NCI-H2107 (cell line): ENCODE results near the gene RFX2.

Experiments
- DNase-seq: peaks from one replicate; lab custom pipeline; 2025; lab: John Stamatoyannopoulos, UW

RFX2 gene

DNA sequence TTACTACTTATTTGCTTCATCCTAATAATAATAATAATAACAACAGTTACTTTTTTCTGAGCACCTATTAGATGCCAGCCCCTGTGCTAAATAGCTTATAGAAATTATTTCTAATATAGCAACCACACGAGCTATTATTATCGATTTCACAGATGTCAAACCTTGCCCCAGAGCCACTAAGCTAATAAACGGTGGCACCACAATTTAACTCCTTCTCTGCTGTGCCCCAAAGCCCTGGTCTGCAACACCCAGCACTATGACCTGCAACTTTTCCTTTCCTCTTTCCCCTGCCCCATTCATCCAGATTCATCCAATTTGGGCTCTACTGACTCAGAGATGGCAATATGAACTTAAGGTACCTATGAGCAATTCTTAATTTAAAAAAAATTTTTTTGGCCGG, 6.4 kb downstream of the RFX2 start:
- DNase-seq = no peak

DNA sequence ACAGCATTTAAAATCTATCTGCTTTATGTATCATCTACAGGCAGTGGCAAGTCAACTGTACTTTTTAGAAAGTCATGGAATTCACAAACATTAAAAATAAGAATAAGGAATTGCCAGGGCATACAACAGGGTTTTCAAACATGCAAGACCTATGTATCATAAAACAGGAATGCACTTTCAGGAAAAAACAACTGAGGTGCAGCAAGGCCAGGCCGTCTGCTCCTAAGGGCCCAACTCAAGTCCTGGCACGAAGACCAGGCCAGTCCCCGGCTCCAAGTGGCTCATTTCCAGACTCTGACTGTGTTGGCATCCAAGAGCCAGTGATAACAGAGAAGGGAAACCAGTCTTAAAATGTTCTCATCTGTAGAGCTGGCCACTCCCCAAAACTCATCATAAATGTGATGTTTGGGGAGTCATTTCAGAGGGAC, 7.1 kb downstream of the RFX2 start:
- no peak for DNase-seq

DNA sequence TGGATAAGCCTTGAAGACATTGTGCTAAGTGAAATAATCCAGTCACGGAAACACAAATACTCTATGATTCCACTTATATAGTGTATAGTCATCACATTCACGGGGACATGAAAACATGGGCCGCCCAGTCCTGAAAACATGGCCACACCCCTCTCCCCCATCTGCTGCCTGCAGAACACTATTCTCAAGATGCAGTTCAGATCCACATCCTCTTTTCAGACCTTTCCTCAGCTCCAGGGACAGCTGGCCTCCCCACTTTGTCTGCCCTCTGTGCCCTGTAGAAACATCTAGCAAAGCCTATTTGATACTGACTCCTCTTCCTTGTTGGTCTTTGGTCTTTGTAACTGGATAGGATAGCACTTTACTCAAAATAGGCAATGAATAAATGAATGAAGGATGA, 8.3 kb downstream of the RFX2 start:
- no peak for DNase-seq

DNA sequence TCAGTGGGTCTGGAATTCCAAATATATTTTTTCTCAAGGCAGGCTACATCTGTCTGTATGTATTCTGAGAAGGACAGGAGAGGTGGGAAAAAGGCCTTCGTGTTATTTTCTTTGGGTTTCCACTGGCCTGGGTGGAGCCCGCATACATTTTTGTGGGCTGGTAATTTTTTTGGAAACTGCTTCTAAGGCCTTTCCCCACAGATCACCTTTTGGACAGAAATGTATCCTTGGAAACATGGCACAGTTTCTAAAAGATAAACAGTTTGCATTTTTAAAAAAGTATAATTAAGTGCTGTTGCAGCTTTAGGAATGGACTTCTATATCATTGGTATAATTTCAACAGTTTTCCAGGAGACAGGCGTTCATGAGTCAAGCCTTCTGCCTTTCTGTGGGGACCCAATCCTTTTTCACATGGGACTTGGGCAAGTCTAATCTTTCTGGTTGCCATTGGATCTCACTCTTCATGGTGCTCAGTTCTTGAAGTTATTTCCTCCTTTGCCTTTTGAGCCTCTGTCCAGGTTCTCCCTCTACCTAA, 8.9 kb downstream of the RFX2 start:
- DNase-seq = no peak

DNA sequence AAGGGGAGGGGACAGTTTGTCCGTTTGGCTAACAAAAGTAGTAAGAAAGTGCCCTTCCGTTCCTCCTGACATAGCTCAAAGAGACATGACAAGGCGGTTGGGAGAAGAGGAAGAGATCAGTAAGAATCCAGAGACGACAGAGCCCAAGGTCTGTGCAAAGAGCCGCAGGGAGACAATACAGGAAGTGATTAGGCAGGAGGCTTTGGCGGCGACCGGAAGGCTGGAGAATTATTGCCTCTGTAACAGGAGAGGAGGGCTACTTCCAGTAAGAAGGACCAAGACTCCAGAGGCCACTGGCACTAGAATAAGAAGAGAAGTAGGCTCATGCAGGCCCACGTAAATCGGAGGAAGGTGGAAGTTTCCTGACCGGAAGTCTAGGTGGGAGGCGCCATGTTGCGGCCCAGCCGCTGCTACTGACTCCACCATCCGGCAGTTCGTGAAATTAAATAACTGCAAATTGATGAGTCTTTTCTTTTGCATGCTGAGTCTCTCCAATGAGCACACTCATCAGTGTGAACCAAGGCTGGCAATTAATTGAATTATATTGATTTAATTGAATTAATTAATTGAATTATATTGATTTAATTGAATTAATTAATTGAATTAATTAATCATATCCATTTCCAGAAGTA, 9.9 kb downstream of the RFX2 start:
- DNase-seq = no peak

DNA sequence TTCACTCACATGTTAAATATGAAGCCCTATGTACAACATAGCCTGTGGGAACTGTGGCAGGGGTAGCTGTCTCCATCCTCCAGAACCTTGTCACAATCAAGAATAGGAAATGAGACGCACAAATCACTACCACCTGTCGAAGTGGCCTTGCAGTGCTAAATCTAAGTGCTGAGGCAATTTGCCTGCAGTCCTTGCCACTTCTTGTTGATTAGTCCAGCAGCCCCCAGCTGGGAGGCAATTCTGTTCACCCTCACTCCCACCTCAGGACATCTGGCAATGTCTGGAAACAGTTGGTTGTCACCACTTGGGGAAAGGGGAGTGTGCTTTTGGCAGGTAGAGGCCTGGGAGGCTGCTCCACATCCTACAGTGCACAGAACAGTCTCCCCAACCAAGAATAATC, 10.7 kb downstream of the RFX2 start:
- DNase-seq = no peak

DNA sequence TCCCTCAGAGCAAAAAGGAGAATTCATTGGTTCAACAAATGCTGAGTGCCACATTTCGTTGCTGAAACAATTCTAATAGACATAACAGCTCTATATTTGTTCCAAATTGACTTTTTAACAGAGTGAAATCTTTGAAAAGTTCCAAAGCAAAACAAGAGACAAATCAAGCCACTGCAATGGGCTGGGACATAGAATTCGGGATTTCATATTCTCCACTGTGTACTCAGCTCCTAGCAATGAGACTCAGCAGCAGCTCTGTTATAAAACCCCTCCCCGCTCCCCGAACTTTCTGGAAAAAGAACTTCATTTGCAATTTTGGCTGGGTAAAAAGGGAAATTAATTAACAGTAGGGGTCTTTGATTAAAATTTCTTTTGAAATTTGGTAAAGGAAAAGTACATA, 11.3 kb downstream of the RFX2 start:
- no peak for DNase-seq

DNA sequence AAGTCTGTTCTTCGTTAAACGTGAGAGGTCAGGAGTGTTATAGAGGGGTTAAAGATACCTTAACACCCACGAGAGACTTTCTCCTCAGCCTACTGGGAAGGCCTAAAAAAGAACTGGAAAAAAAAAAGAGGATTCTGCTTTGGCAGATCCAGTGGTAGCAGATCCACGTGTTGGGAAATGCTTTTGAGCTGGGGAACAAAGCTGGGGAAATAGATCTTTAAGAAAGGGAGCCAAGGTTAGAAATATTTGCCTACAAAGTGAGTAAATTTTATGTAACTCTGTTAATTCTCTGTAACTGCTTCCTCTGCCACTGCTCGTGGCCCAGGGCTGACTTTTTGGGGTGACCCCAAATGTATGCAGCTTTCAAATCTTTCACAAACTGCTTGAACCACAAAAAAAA, 11.7 kb downstream of the RFX2 start:
- no peak for DNase-seq

DNA sequence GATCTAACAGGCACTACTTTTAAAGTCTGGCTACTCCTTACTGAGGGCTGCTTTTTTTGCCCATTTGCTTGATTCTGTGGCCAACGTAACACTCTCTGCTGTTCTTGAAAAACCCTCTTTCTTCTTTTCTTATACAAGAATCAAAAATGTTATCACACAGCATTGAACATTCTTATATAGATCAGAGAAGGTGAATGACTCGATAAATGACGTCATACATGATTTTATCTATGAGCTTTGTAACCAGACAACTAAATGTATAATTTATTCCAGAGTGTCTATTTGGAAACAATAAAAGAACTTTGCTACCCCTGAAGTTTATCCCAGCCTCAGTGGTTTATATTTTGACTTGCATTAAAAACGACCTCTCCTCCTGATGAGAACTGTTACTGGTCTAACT, 12.4 kb downstream of the RFX2 start:
- DNase-seq = no peak

DNA sequence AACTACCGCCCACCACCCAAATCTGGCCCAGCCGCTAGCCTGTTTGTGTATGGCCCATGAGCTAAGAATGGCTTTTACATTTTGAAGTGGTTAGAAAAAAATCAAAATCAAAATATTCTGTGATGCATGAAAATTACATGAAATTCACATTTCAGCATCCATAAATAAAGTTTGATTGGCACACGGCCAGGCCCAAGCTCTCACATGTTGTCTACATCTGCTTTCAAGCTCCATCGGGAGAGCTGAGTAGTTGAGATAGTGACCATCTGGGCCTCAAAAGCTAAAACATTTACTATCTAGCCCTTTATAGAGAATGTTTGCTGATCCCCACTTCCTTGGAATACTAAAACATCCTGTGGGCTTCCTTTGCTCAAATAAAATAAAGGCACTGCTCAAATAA, 14.5 kb downstream of the RFX2 start:
- no peak for DNase-seq

DNA sequence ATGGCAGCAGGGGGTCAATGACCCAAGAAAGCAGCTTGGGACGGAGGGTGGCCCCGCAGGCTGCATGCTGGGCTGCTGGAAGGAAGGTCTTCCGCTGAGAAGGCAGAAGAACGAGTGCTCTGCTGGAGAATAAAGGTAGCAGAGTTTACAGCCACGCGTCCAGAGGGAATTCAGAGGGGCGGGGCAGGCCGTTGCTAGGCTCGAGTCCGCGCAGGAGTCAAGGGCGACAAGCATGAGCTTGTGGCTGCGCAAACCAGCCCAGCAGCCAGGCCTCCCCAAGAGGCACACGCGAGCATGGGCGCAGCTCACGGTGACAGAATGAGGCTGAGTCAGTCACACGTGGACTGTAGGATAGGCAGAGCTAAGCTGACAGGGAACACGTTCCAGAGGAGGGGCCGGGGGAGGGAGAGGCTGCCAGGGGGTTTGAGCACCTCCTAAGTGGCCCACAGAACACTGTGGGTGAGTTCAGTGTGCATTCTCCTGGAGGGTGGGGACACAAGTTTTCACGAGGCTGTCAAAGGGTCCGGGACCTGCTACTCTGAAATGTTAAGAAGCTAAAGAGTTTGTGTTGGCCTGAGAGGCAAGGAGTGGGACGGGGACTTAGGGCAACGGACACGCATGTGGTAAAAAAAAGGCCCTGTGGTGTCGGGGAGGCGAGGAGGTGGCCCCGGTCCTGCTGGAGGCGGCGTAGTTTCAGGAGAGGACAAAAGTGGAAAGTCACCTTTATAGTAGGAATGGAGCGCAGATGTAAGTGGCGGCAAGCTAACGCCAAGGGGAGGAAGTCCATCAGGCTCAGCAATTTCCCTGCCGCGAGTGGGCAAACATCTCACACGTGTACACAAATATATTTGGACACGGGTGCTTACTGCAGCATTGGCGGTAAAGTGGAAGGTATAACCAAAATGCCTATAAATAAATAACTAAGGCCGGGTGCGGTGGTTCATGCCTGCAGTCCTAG, 17.7 kb downstream of the RFX2 start:
- DNase-seq = peak; percentile 73

DNA sequence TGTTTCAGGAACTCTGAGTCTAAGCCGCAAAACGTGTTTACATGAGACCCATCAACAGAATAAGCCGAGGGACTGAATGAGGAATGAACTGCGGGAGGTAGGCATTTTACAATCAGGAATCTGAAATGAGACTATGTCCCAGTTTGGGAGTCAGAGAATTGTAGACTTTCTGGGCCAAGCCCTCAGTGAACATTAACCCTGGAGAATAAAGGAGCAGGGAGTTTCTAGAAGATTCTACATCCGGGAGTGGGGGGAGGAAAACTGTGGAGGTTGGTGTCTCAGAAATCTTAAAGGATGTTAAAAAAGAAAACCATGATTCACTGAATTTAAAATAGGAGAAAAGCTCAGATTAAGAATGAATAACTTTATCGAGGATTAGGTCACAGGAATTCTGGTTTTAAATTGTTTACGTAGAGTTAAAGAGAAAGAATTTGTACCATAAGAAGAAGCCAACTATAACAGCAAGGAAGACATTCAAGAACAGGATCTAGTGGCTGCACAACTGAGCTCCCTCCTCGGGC, 18.5 kb downstream of the RFX2 start:
- DNase-seq = no peak

DNA sequence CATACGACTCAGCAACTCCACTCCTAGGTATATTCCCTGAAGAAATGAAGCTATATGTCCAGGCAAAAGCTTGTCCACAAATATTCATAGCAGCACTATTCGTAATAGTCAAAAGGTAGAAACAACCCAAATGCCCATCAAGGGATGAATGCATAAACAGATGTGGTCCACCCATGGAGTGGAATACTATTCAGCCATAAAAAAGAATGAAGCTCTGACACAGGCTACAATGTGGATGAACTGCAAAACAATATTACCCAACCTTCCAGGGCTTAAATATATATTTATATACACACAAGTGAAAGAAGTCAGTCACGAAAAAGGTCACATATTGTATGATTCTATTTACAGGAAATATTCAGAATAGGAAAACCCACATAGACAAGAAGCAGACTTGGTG, 19.7 kb downstream of the RFX2 start:
- DNase-seq = no peak

DNA sequence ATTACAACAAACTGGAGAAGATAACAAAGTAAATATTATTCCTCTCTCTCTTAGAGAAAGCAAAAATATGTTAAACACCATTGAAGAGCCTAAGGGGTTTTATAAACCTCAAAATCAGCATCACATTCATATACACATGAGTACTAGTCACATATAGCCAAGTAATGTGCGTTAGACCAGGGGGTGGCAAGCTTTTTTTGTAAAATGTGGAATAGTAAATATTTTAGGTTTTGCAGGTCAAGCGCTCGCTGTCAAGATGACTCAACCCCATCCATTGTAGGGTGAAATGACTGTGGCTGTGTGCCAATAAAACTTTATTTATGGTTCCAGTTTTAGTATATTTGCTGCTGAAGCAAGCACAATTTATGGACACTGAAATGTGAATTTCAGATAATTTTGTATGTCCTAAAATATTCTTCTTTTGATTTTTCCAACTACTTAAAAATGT, 21.7 kb downstream of the RFX2 start:
- DNase-seq = no peak

DNA sequence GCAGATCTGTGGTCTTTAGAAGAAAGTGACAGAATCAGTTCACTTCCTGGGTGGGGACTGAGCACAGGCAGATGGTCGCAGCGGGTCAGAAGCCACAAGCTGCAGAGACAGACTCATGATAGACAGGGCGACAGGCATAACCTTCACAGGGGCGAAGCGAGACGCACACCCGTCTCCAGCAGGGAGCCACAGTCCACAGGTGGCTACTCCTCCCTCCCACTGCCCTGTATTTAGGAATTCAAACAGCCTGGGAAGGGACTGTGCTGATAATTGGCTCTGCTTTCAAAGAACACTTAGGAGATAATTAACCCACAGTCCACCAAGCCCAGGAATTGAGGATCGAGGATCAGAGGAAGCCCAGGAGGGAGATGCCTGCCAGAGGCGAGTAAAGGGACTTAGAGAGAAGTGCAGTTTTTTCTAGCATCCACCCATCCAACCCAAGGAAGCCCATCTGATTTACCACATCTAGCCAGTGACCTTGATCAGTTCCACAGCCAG, 23.2 kb downstream of the RFX2 start:
- no peak for DNase-seq

DNA sequence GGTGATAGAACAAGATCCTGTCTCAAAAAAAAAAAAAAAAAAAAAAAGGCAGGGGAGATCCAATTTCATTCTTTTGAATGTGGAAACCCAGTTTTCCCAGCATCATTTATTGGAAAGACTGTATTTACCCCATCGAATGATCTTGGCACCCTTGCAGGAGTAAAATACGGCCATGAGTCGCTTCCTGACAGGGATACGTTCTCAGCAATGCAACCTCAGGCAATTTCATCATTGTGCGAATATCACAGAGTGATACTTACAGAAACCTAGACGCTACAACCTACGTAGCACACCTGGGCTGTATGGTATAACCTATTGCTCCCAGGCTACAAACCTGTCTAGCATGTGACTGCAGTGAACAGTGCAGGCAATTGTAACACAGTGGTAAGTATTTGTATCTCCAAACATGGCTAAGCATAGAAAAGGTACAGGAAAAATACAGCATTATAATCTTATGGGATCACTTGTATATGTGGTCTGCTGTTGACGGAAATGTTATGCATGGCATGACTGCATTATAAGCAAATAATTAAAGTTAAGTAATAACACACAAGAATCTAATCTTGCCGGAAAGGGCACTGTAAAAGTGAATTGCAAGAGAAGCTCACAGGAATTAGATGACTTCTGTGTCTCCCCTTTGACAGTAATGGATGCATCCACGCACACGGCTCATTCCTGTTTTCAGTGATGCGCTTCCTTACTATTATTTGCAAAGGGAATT, 24.1 kb downstream of the RFX2 start:
- no peak for DNase-seq

DNA sequence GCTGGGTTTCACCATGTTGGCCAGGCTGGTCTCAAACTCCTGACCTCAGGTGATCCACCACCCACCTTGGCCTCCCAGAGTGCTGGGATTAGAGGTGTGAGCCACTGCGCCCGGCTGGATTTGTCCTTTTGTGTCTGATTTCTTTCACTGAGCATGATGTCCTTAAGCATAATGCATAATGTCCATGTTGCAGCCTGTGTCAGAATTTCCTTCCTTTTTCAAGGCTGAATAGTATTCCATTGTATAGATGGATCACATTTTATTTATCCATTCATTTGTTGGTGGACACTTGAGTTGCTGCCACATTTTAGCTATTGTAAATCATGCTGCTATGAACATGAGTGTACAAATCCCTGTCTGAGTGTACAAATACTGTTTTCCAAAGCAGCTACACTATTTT, 25.5 kb downstream of the RFX2 start:
- DNase-seq = no peak

DNA sequence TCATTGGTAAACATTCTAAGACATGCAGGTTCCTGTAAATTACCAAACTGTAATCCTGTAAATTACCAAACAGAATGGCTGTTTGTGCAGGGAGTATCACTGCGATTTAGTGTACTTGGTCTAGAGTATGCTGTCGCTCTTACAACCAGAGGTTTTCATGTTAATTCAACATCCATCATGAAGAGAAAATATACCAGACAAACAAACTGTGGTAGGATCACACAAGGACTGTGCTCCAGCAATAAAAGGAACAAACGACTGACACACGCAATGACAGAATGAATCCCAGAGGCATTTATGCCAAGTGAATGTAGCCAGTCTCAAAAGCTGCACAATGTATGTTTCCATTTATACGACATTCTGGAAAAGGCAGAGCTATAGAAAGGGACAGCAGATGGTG, 31.2 kb downstream of the RFX2 start:
- no peak for DNase-seq

DNA sequence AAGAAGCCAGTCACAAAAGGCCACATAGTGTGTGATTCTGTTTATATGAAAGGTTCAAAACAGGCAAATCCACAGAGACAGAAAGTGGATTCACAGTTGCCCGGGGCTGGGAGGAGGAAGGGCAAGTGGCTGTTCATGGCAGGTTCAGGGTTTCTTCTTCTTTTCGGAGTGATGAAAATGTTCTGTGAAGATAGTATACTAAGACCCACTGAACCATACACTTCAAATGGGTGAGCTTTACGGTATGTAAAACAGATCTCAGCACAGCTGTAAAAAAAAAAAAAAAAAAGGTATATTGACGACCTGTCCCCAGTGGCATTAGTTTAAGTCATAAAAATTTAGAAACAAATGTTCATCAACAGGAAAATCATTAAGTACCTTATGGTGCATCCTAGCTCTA, 32.2 kb downstream of the RFX2 start:
- DNase-seq = no peak

DNA sequence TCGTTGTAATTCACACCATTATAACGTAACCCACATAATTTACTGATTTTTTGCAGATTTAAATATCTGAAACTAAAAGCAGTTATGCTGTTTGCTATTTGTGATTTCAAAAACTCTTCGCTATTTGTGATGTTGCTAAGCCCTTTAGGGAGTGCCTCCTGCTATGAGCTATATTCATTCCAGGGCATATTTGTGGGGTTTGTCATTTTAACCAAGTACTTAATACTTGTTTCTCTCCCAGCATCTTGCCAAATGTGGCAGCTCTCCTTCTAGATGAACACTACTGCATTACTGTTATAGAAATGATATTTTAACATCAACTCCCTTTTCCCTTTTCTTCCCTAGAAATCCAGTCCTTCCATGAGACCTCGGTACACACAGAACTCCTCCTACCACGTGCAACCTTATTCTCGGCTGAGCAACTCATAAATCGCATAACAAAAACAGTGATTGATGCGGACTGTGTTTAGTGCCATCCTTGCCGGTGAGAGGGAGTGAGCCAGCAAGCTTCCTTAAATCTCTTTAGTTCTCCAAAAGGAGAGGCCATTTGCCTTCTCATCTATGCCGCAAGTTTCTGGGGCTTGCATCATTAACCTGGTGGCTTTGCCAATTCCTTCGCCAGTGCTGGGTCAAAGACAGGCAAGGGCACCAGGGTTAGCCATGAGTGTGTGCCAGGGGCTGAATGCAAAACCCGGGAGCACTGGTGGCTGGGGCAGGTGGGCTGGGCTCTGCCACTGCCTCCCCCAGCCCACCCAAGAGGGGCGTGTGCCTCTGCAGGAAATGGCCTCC, 33.4 kb downstream of the RFX2 start:
- no peak for DNase-seq

DNA sequence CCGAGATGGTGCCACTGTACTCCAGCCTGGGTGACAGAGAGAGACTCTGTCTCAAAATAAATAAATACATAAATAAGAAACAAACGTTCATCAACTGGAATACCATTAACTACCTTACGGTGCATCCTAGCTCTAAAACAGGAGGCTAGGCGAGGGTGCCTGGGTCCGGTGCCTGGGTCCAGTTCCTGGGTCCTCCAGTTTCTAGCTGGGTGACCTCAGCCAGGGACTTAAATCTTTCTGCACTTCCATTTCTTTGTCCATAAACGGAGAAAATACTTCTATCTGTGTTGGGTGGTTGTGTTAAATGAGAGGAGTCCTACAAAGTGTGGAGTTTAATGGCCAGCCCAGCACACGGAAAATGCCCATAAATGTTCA, 34.0 kb downstream of the RFX2 start:
- DNase-seq = no peak
